ENCODE measurements around the gene PF4V1.

Gene PF4V1

DNA sequence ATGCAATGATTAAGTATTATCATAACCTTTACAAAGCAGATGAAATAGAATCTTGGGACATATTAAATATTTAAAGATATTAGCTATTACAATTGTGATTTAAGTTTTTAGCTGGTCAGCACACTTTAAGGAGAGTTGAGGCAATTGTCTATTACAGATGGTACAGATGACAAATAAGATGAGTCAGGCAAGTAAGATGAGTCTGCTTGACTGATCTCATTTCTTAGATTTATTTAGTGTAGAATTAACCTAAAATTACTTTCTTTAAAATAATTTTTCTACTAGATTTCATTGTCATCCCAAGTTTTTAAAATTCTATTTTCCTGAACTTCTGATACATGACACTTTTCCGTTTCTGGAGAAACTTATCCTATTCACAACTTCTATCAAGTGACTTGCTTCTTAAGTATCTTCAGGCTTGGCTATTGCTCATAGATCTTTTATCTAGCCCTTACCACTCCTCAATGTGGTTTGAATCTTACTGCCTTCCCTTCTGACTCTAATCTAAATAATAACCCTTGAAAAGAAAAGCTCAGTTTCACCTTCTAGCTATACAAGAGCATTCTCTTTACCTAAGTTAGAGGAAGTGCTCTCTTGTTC lies 49.0 kb downstream of the PF4V1 start:
- no peak for DNase-seq
- Histone ChIP-seq H3K4me3 (no peak overlapping the region), H3K36me3 (no peaks in the 10 kb centered on the region), H3K27me3 (no peaks in the 10 kb centered on the region), H3K4me1 (no peaks in the 10 kb centered on the region), H3K9me3 (no peaks in the 10 kb centered on the region), H3K27ac (no peak overlapping the region)
- intact Hi-C loops (cut with DNase I; ENCODE audit: low total_unique reads) = no loop called here
- TF ChIP-seq, protein P1, sequence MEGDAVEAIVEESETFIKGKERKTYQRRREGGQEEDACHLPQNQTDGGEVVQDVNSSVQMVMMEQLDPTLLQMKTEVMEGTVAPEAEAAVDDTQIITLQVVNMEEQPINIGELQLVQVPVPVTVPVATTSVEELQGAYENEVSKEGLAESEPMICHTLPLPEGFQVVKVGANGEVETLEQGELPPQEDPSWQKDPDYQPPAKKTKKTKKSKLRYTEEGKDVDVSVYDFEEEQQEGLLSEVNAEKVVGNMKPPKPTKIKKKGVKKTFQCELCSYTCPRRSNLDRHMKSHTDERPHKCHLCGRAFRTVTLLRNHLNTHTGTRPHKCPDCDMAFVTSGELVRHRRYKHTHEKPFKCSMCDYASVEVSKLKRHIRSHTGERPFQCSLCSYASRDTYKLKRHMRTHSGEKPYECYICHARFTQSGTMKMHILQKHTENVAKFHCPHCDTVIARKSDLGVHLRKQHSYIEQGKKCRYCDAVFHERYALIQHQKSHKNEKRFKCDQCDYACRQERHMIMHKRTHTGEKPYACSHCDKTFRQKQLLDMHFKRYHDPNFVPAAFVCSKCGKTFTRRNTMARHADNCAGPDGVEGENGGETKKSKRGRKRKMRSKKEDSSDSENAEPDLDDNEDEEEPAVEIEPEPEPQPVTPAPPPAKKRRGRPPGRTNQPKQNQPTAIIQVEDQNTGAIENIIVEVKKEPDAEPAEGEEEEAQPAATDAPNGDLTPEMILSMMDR (IDR thresholded peaks at IDR 0.05) = no peak

DNA sequence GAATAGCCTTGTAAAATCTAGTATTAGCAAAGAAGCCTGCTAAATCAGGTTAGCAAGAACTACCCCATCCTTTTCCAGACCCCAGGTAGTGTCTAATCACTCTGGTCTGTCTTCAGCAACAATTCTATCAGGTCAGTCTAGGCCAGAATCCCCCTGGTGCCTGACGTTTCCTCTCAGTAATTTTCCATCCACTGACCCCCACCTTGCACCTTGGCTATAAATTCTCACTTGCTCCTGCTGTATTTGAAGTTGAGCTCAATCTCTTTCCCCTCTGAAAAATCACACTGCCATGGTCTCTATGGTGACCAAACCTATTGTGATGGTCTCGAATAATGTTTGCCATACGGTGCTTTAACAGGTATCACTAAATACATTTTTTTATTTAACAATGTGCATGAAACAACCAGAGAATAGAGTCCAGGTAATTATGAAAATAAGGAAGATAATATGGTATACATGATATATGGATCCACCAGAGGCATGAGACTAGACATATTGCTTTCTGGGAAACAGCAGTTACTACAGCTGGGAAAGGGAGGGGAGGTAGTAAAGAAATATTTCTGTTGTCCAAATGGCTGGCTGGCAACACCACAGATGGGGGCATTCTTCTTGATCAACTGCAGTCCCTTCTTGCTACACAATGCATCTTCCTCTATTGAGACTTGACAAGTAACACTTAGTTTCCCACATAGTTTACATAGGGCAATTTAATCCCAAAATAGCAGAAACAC lies 49.9 kb downstream of the PF4V1 start:
- Histone ChIP-seq H3K27me3 (no peaks in the 10 kb centered on the region), H3K4me3 (no peak overlapping the region), H3K27ac (no peak overlapping the region), H3K4me1 (no peaks in the 10 kb centered on the region), H3K9me3 (no peaks in the 10 kb centered on the region), H3K36me3 (no peaks in the 10 kb centered on the region)
- TF ChIP-seq, protein P1 (IDR thresholded peaks at IDR 0.05) = no peak
- intact Hi-C loops (cut with DNase I; ENCODE audit: low total_unique reads) = no loop called here
- no peak for DNase-seq

Measured in tibial artery (tissue), 4 donors.